HUES48 (cell line): ENCODE results near the gene ELAVL3.
A peak's percentile ranks its signal among the peaks of the same experiment; 100 is the strongest.
"Not testable (repeated sequence)": the region's sequence is repeated elsewhere in the genome, so short reads cannot be mapped to it uniquely, and the experiment has no call there.

Source experiments
- H3K27ac ChIP-seq: one replicate; pipeline ENCODE4 v1.7.0; 2013; ENCODE audit warnings: low read depth, low read length, inconsistent platforms
- H3K27me3 ChIP-seq: 2 replicates; pipeline ENCODE4 v1.6.1; 2013; ENCODE audit warnings: mild to moderate bottlenecking, low read length; ENCODE audit not compliant: control insufficient read depth, insufficient read depth
- H3K36me3 ChIP-seq: 2 replicates; pipeline ENCODE4 v1.6.1; 2013; ENCODE audit warnings: low read length; ENCODE audit not compliant: control insufficient read depth, insufficient read depth
- H3K4me1 ChIP-seq: 2 replicates; pipeline ENCODE4 v1.6.1; 2013; ENCODE audit warnings: mild to moderate bottlenecking, low read length; ENCODE audit not compliant: control insufficient read depth, insufficient read depth
- H3K4me3 ChIP-seq: 2 replicates; pipeline ENCODE4 v1.5.1; 2013; ENCODE audit warnings: mild to moderate bottlenecking, low read depth, low read length
- H3K9ac ChIP-seq: 2 replicates; pipeline ENCODE4 v1.6.1; 2013; ENCODE audit warnings: mild to moderate bottlenecking, low read depth, low read length, moderate library complexity
- H3K9me3 ChIP-seq: 2 replicates; pipeline ENCODE4 v1.6.1; 2013; ENCODE audit warnings: low read length; ENCODE audit not compliant: control insufficient read depth, insufficient read depth

The ELAVL3 gene

GRCh38 chr19:11485245-11485837 lies 4.5 kb upstream of the ELAVL3 start:
- Histone ChIP-seq H3K9me3 (no peaks in the 10 kb centered on the region), H3K36me3 (no peaks in the 10 kb centered on the region), H3K27ac (no peak overlapping the region), H3K4me1 (peaks cover 4% of the 10 kb centered on the region; the same call in 1 of the 2 replicates), H3K4me3 (no peak overlapping the region), H3K9ac (no peak overlapping the region), H3K27me3 (peaks cover 16% of the 10 kb centered on the region)

GRCh38 chr19:11483366-11484111 lies 2.7 kb upstream of the ELAVL3 start:
- no peak overlapping the region for H3K4me3 ChIP-seq
- no peaks in the 10 kb centered on the region for H3K36me3 ChIP-seq
- H3K27ac ChIP-seq = no peak overlapping the region
- no peaks in the 10 kb centered on the region for H3K9me3 ChIP-seq
- peaks cover 4% of the 10 kb centered on the region; the same call in 1 of the 2 replicates for H3K4me1 ChIP-seq
- peaks cover 28% of the 10 kb centered on the region for H3K27me3 ChIP-seq
- H3K9ac ChIP-seq = no peak overlapping the region

- Histone ChIP-seq H3K36me3 (no peaks in the 10 kb centered on the region), H3K9ac (no peak overlapping the region), H3K4me3 (peak overlapping the region; percentile 54; the same call in 1 of the 2 replicates), H3K27me3 (peaks cover 28% of the 10 kb centered on the region), H3K9me3 (no peaks in the 10 kb centered on the region), H3K27ac (no peak overlapping the region), H3K4me1 (peaks cover 4% of the 10 kb centered on the region; the same call in 1 of the 2 replicates)
Observed at GRCh38 chr19:11482384-11483050, 1.7 kb upstream of the ELAVL3 start.

- no peaks in the 10 kb centered on the region for H3K36me3 ChIP-seq
- H3K9ac ChIP-seq = no peak overlapping the region
- peaks cover 28% of the 10 kb centered on the region for H3K27me3 ChIP-seq
- no peak overlapping the region for H3K27ac ChIP-seq
- H3K4me3 ChIP-seq = peak overlapping the region; percentile 54; the same call in 1 of the 2 replicates
- H3K9me3 ChIP-seq = no peaks in the 10 kb centered on the region
- peaks cover 4% of the 10 kb centered on the region; the same call in 1 of the 2 replicates for H3K4me1 ChIP-seq
Observed at GRCh38 chr19:11481534-11482383, 913 bp upstream of the ELAVL3 start.

- H3K27me3 ChIP-seq = peaks cover 28% of the 10 kb centered on the region
- no peaks in the 10 kb centered on the region for H3K9me3 ChIP-seq
- H3K27ac ChIP-seq = no peak overlapping the region
- H3K36me3 ChIP-seq = no peaks in the 10 kb centered on the region
- H3K4me1 ChIP-seq = peaks cover 4% of the 10 kb centered on the region; the same call in 1 of the 2 replicates
- peak overlapping the region; percentile 30; the same call in 1 of the 2 replicates for H3K4me3 ChIP-seq
- H3K9ac ChIP-seq = no peak overlapping the region
Observed at GRCh38 chr19:11479898-11480714, 740 bp downstream of the ELAVL3 start.

- no peaks in the 10 kb centered on the region for H3K9me3 ChIP-seq
- H3K4me3 ChIP-seq = peak overlapping the region; percentile 50; the same call in 1 of the 2 replicates
- peaks cover 28% of the 10 kb centered on the region for H3K27me3 ChIP-seq
- H3K9ac ChIP-seq = no peak overlapping the region
- no peak overlapping the region for H3K27ac ChIP-seq
- H3K36me3 ChIP-seq = no peaks in the 10 kb centered on the region
- peaks cover 4% of the 10 kb centered on the region; the same call in 1 of the 2 replicates for H3K4me1 ChIP-seq
Observed at GRCh38 chr19:11479090-11479897, 1.6 kb downstream of the ELAVL3 start.

GRCh38 chr19:11478167-11479089 lies 2.4 kb downstream of the ELAVL3 start:
- Histone ChIP-seq H3K27me3 (peaks cover 28% of the 10 kb centered on the region), H3K27ac (no peak overlapping the region), H3K36me3 (no peaks in the 10 kb centered on the region), H3K4me3 (no peak overlapping the region), H3K9me3 (no peaks in the 10 kb centered on the region), H3K4me1 (peaks cover 4% of the 10 kb centered on the region; the same call in 1 of the 2 replicates), H3K9ac (no peak overlapping the region)

- H3K4me3 ChIP-seq = no peak overlapping the region
- H3K27me3 ChIP-seq = peaks cover 17% of the 10 kb centered on the region
- H3K9ac ChIP-seq = no peak overlapping the region
- no peaks in the 10 kb centered on the region for H3K36me3 ChIP-seq
- no peaks in the 10 kb centered on the region for H3K4me1 ChIP-seq
- no peaks in the 10 kb centered on the region for H3K9me3 ChIP-seq
- no peak overlapping the region for H3K27ac ChIP-seq
Observed at GRCh38 chr19:11475861-11476260, 5.0 kb downstream of the ELAVL3 start.

- H3K36me3 ChIP-seq, H3K9me3 ChIP-seq, H3K4me3 ChIP-seq, H3K27ac ChIP-seq, H3K9ac ChIP-seq, H3K4me1 ChIP-seq: not testable (repeated sequence)
- peaks cover 12% of the 10 kb centered on the region for H3K27me3 ChIP-seq
Observed at GRCh38 chr19:11475343-11475742, 5.5 kb downstream of the ELAVL3 start.
